GM12878 (cell line): ENCODE results near the gene HOXD3. TPM values are rescaled to one million over a fixed set of nuclear protein-coding genes. Genes with fewer than 3 reads are reported as not detected.

Source experiments
- ATAC-seq: fragments of 200-7000 bp; cut with Tn5 transposase; 3 replicates; pipeline ENCODE4 v1.9.1; 2020; ENCODE audit warnings: mild to moderate bottlenecking, moderate library complexity
- BruUV-seq: library from RNA; stranded (reverse); fragments of 400-500 nt; replicated peaks from 2 replicates; lab custom pipeline; 2021; lab: Mats Ljungman, UMichigan
- CTCF ChIA-PET: fragments of 300-600 bp; sonication (Branson Sonifier 250); formaldehyde crosslinking; extraction: SDS; loops from one replicate; lab custom pipeline; 2021; ENCODE audit warnings: inconsistent platforms; lab: Yijun Ruan, JAX
- POLR2A ChIA-PET: fragments of 350-600 bp; formaldehyde crosslinking; extraction: SDS; loops from one replicate; lab custom pipeline; 2021; ENCODE audit warnings: inconsistent platforms; lab: Charles Lee
- RAD21 ChIA-PET: fragments of 300-600 bp; sonication (Branson Sonifier 250); formaldehyde crosslinking; loops from one replicate; lab custom pipeline; 2023; ENCODE audit warnings: antibody characterized with exemption; ENCODE audit not compliant: unreplicated experiment; lab: Charles Lee
- SMC1A ChIA-PET: fragments of 300-600 bp; sonication (Branson Sonifier 250); formaldehyde crosslinking; loops from one replicate; lab custom pipeline; 2023; ENCODE audit not compliant: unreplicated experiment, uncharacterized antibody; lab: Charles Lee
- DNase-seq: peaks from one replicate; pipeline ENCODE4 v3.0.0-alpha.2; 2011; ENCODE audit warnings: low read depth, low spot score
- FAIRE-seq: peaks from 3 replicates; lab custom pipeline; 2011; peaks lifted over from hg19 to GRCh38; lab: Jason Lieb, UNC
- H2AFZ ChIP-seq: 2 replicates; pipeline ENCODE4 v1.6.0; 2011; ENCODE audit warnings: low read depth, low read length, control low read depth; ENCODE audit not compliant: control insufficient read depth
- H3K27ac ChIP-seq: 2 replicates; pipeline ENCODE4 v1.5.1; 2011; ENCODE audit warnings: control low read depth; ENCODE audit not compliant: control insufficient read depth, insufficient read depth
- H3K27me3 ChIP-seq, 2 experiments: replicated peaks in 1 of 2; 2 replicates each; pipeline versions ENCODE4 v1.6.0 to v1.6.1; 2011; ENCODE audit warnings: low read length in 1 of 2; ENCODE audit not compliant: control insufficient read depth in 2 of 2, insufficient read depth in 2 of 2
- H3K36me3 ChIP-seq, 2 experiments: 2 replicates each; pipeline ENCODE4 v1.5.1; 2011; ENCODE audit warnings: low read length in 1 of 2; ENCODE audit not compliant: control insufficient read depth in 2 of 2, insufficient read depth in 2 of 2
- H3K4me1 ChIP-seq: 2 replicates; pipeline ENCODE4 v1.6.1; 2011; ENCODE audit warnings: mild to moderate bottlenecking, low read length, moderate library complexity, mixed read lengths; ENCODE audit not compliant: control insufficient read depth, insufficient read depth
- H3K4me2 ChIP-seq: 2 replicates; pipeline ENCODE4 v1.6.0; 2011; ENCODE audit warnings: control low read depth; ENCODE audit not compliant: control insufficient read depth, insufficient read depth
- H3K4me3 ChIP-seq: fragments of 200-600 bp; sonication (generic); 2 replicates; pipeline ENCODE4 v1.5.1; 2016
- H3K79me2 ChIP-seq: 2 replicates; pipeline ENCODE4 v1.6.0; 2011; ENCODE audit warnings: low read length; ENCODE audit not compliant: control insufficient read depth, insufficient read depth
- H3K9ac ChIP-seq: 2 replicates; pipeline ENCODE4 v1.8.0; 2011; ENCODE audit warnings: low read length, control low read depth, mixed read lengths; ENCODE audit not compliant: control insufficient read depth, insufficient read depth
- H3K9me3 ChIP-seq: replicated peaks from 3 replicates; pipeline ENCODE4 v1.5.1; 2011; ENCODE audit warnings: mild to moderate bottlenecking, low read length; ENCODE audit not compliant: control insufficient read depth, insufficient read depth
- H4K20me1 ChIP-seq: 2 replicates; pipeline ENCODE4 v1.6.0; 2011; ENCODE audit not compliant: control insufficient read depth, insufficient read depth
- CTCF ChIP-seq, 3 experiments: IDR thresholded peaks in 2 of 3; conservative IDR thresholded peaks in 1 of 3; 2 replicates each; pipeline ENCODE4 v1.5.1; 2011; ENCODE audit warnings: low read depth in 3 of 3, low read length in 3 of 3, mild to moderate bottlenecking in 3 of 3, control low read depth in 2 of 3, moderate library complexity in 2 of 3, inconsistent platforms in 1 of 3, mixed read lengths in 1 of 3; ENCODE audit not compliant: control insufficient read depth in 2 of 3, insufficient read depth in 1 of 3; ENCODE audit errors: extremely low read depth in 1 of 3
- EP300 ChIP-seq, 2 experiments: fragments of 150-350 bp in 1 of 2; IDR thresholded peaks; 2 replicates each; pipeline ENCODE4 v1.6.1; 2011 to 2012; ENCODE audit warnings: low read depth in 2 of 2, low read length in 2 of 2, borderline replicate concordance in 1 of 2, improper control_type of control experiment in 1 of 2, inconsistent platforms in 1 of 2; ENCODE audit not compliant: control insufficient read depth in 1 of 2
- ESRRA ChIP-seq: IDR thresholded peaks from 2 replicates; pipeline ENCODE4 v1.6.1; 2012; ENCODE audit warnings: mild to moderate bottlenecking, low read length, improper control_type of control experiment
- HDGF ChIP-seq: fragments of 450-650 bp; IDR thresholded peaks from 2 replicates; pipeline ENCODE4 v1.6.1; 2016; ENCODE audit warnings: antibody characterized with exemption
- MEF2A ChIP-seq: IDR thresholded peaks from 2 replicates; pipeline ENCODE4 v1.6.1; 2011; ENCODE audit warnings: low read depth, mild to moderate bottlenecking, low read length, moderate library complexity; ENCODE audit not compliant: insufficient read depth
- RAD21 ChIP-seq: IDR thresholded peaks from 2 replicates; pipeline ENCODE4 v1.6.1; 2011; ENCODE audit warnings: mild to moderate bottlenecking, low read depth, low read length, moderate library complexity; ENCODE audit not compliant: insufficient read depth
- RCOR1 ChIP-seq: conservative IDR thresholded peaks from 2 replicates; pipeline ENCODE4 v1.6.1; 2012; ENCODE audit warnings: low read depth, low read length, improper control_type of control experiment
- SP1 ChIP-seq: IDR thresholded peaks from one replicate; pipeline ENCODE4 v1.6.1; 2011; ENCODE audit warnings: low read depth, low read length
- SUZ12 ChIP-seq: fragments of 200-600 bp; sonication (generic); IDR thresholded peaks from one replicate; pipeline ENCODE4 v1.6.1; 2018; ENCODE audit warnings: antibody characterized with exemption, mild to moderate bottlenecking; ENCODE audit not compliant: unreplicated experiment
- TARDBP ChIP-seq: IDR thresholded peaks from 2 replicates; pipeline ENCODE4 v1.6.1; 2016; ENCODE audit warnings: borderline replicate concordance
- WGBS: methylation state at CpG from one replicate; pipeline ENCODE4 v1.1.6; 2016; ENCODE audit warnings: low lambda C conversion rate; ENCODE audit not compliant: insufficient replicate concordance, insufficient coverage; ENCODE audit errors: missing lambda C conversion rate; 5-methylcytosine and 5-hydroxymethylcytosine counted together
- in situ Hi-C: fragments of 300-500 bp; cut with MboI; formaldehyde crosslinking; loops from 9 replicates; pipeline ENCODE4 v1.14.3; 2018; ENCODE audit warnings: mixed read lengths
- intact Hi-C: fragments of 100-400 bp; cut with micrococcal nuclease; formaldehyde crosslinking; loops from one replicate; pipeline ENCODE4 v1.14.2; 2022; ENCODE audit not compliant: unreplicated experiment
- polyA plus RNA-seq, 11 experiments: library from polyadenylated mRNA; depleted of rRNA in 4 of 11; unstranded in 6 of 11; stranded (reverse) in 5 of 11; fragments of >200 nt; fragmentation: Nextera tagmentation in 4 of 11; fragmentation: Illumina TruSeq in 1 of 11; extraction: Ambion mirVana in 4 of 11; extraction: Trizol in 1 of 11; gene quantifications; 1 replicate in 1 of 11; 2 replicates in 10 of 11; pipeline versions ENCODE4 v1.2.1 to v1.2.3, GENCODE V29; 2011 to 2016; ENCODE audit warnings: inconsistent platforms in 2 of 11, missing spikeins in 2 of 11, low read depth in 1 of 11
- total RNA-seq, 4 experiments: library from RNA; depleted of rRNA in 3 of 4; stranded (reverse); fragments of >200 nt in 3 of 4; fragmentation: Illumina TruSeq in 1 of 4; extraction: Trizol in 1 of 4; gene quantifications; 2 replicates each; pipeline versions ENCODE4 v1.2.1 to v1.2.3, GENCODE V29; 2013 to 2021
- TF ChIP-seq, protein P1 (sequence below): fragments of 450-650 bp; IDR thresholded peaks from 2 replicates; pipeline ENCODE4 v1.6.1; 2018; ENCODE audit warnings: borderline replicate concordance, mild to moderate bottlenecking; ENCODE audit not compliant: partially characterized antibody
- TF ChIP-seq, protein P2 (sequence below): fragments of 450-650 bp; IDR thresholded peaks from 2 replicates; pipeline ENCODE4 v1.6.1; 2017; ENCODE audit warnings: low read depth, mild to moderate bottlenecking, moderate library complexity
- TF ChIP-seq, protein P3 (sequence below): fragments of 450-650 bp; IDR thresholded peaks from 2 replicates; pipeline ENCODE4 v1.6.1; 2017; ENCODE audit warnings: borderline replicate concordance
- TF ChIP-seq, protein P4 (sequence below): fragments of 450-650 bp; IDR thresholded peaks from 2 replicates; pipeline ENCODE4 v1.6.1; 2014; ENCODE audit warnings: mild to moderate bottlenecking

HOXD3 gene
- total and polyA plus RNA-seq, 10 of the 15 experiments (the other 5 are each of a cell fraction or from before 2014, with no cell fraction given): not detected

DNA sequence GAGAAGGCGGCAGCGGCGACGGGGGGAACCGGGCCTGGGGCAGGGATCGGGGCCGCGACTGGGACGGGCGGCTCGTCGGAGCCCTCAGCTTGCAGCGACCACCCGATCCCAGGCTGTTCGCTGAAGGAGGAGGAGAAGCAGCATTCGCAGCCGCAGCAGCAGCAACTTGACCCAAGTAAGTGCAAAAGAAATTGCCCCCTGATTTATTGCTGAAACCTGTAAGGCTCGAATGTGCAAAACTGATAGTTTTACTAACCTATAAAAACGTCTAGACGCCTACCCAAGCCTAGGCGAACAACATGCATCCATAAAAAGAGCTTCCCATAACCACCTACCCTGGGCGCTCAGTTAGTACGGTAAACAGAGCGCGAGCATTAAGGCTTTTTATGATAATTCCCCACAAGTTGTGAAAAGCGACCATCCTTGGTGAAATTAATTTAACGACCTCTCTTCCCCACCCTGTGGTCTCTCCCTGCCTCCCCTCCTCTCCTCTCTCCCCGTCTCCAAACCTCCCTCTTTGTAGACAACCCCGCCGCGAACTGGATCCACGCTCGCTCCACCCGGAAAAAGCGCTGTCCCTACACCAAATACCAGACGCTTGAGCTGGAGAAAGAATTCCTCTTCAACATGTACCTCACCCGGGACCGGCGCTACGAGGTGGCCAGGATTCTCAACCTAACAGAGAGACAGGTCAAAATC lies 33.5 kb upstream of the HOXD3 start:
- BruUV-seq: no TSS peak
- H2AFZ ChIP-seq: no peak overlapping the region
- H3K9me3 ChIP-seq: peaks cover 1% of the 10 kb centered on the region; the same call in 2 of the 3 replicates
- peaks cover 8 to 29% of the 10 kb centered on the region in 2 experiments for H3K27me3 ChIP-seq
- ChIA-PET CTCF (interaction anchor here (2.1 kb wide), 1 partner anchor 528 kb away, joined by 7 read pairs; no protein-coding TSS in a partner anchor), POLR2A (no interaction called here), SMC1A (no interaction called here), RAD21 (no interaction called here)
- 29% methylated on average over 39 of the region's 40 CpGs for WGBS
- H3K27ac ChIP-seq: no peak overlapping the region
- H3K4me2 ChIP-seq: no peak overlapping the region
- H3K79me2 ChIP-seq: no peaks in the 10 kb centered on the region
- no peak for DNase-seq
- no peaks in the 10 kb centered on the region for H3K4me1 ChIP-seq
- in situ Hi-C loops (loop anchor here (10.0 kb wide), 1 partner anchor 701 kb away; no protein-coding TSS in a partner anchor), intact Hi-C loops (no loop called here)
- FAIRE-seq: no peak
- H3K36me3 ChIP-seq: no peaks in the 10 kb centered on the region
- no peak overlapping the region for H3K9ac ChIP-seq
- no peaks in the 10 kb centered on the region for H4K20me1 ChIP-seq
- H3K4me3 ChIP-seq: no peak overlapping the region
- ATAC-seq: no peak
- TF ChIP-seq RAD21 (no peak), EP300 (IDR thresholded peaks at IDR 0.05; ENCODE audit: borderline replicate concordance in 1 of 2, control insufficient read depth in 1 of 2, low read depth in 2 of 2, low read length in 2 of 2) (no peak), CTCF (IDR thresholded peaks at IDR 0.05 in 2 of 3, conservative IDR thresholded peaks at IDR 0.05 in 1 of 3; ENCODE audit: control insufficient read depth in 2 of 3, extremely low read depth in 1 of 3, insufficient read depth in 1 of 3, low read depth in 3 of 3, low read length in 3 of 3) (no peak), RCOR1 (no peak), MEF2A (no peak), ESRRA (no peak), TARDBP (no peak), SUZ12 (no peak), HDGF (no peak), SP1 (no peak)
- TF ChIP-seq, protein P1, sequence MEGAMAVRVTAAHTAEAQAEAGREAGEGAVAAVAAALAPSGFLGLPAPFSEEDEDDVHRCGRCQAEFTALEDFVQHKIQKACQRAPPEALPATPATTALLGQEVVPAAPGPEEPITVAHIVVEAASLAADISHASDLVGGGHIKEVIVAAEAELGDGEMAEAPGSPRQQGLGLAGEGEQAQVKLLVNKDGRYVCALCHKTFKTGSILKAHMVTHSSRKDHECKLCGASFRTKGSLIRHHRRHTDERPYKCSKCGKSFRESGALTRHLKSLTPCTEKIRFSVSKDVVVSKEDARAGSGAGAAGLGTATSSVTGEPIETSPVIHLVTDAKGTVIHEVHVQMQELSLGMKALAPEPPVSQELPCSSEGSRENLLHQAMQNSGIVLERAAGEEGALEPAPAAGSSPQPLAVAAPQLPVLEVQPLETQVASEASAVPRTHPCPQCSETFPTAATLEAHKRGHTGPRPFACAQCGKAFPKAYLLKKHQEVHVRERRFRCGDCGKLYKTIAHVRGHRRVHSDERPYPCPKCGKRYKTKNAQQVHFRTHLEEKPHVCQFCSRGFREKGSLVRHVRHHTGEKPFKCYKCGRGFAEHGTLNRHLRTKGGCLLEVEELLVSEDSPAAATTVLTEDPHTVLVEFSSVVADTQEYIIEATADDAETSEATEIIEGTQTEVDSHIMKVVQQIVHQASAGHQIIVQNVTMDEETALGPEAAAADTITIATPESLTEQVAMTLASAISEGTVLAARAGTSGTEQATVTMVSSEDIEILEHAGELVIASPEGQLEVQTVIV: no peak
- TF ChIP-seq, protein P2, sequence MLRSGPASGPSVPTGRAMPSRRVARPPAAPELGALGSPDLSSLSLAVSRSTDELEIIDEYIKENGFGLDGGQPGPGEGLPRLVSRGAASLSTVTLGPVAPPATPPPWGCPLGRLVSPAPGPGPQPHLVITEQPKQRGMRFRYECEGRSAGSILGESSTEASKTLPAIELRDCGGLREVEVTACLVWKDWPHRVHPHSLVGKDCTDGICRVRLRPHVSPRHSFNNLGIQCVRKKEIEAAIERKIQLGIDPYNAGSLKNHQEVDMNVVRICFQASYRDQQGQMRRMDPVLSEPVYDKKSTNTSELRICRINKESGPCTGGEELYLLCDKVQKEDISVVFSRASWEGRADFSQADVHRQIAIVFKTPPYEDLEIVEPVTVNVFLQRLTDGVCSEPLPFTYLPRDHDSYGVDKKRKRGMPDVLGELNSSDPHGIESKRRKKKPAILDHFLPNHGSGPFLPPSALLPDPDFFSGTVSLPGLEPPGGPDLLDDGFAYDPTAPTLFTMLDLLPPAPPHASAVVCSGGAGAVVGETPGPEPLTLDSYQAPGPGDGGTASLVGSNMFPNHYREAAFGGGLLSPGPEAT: no peak
- TF ChIP-seq, protein P3, sequence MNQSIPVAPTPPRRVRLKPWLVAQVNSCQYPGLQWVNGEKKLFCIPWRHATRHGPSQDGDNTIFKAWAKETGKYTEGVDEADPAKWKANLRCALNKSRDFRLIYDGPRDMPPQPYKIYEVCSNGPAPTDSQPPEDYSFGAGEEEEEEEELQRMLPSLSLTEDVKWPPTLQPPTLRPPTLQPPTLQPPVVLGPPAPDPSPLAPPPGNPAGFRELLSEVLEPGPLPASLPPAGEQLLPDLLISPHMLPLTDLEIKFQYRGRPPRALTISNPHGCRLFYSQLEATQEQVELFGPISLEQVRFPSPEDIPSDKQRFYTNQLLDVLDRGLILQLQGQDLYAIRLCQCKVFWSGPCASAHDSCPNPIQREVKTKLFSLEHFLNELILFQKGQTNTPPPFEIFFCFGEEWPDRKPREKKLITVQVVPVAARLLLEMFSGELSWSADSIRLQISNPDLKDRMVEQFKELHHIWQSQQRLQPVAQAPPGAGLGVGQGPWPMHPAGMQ: no peak
- TF ChIP-seq, protein P4, sequence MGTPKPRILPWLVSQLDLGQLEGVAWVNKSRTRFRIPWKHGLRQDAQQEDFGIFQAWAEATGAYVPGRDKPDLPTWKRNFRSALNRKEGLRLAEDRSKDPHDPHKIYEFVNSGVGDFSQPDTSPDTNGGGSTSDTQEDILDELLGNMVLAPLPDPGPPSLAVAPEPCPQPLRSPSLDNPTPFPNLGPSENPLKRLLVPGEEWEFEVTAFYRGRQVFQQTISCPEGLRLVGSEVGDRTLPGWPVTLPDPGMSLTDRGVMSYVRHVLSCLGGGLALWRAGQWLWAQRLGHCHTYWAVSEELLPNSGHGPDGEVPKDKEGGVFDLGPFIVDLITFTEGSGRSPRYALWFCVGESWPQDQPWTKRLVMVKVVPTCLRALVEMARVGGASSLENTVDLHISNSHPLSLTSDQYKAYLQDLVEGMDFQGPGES: no peak
